GM21528 (cell line): ENCODE measurements around the gene PITPNC1.
"Not testable (repeated sequence)": the region's sequence is repeated elsewhere in the genome, so short reads cannot be mapped to it uniquely, and the experiment has no call there.

Experiments
- ATAC-seq: cut with Tn5 transposase; IDR thresholded peaks from one replicate; pipeline ENCODE4 v1.9.1; 2021; ENCODE audit warnings: mild to moderate bottlenecking, moderate library complexity; ENCODE audit not compliant: unreplicated experiment, low FRiP score

PITPNC1 gene

GRCh38 chr17:67605256-67605912, 228.3 kb downstream of the PITPNC1 start:
- no peak for ATAC-seq

GRCh38 chr17:67606471-67606870, 229.4 kb downstream of the PITPNC1 start:
- no peak for ATAC-seq

GRCh38 chr17:67606896-67607604, 230.0 kb downstream of the PITPNC1 start:
- no peak for ATAC-seq

- no peak for ATAC-seq
Measured at GRCh38 chr17:67610061-67610460, 233.0 kb downstream of the PITPNC1 start.

- no peak for ATAC-seq
Measured at GRCh38 chr17:67613961-67614360, 236.9 kb downstream of the PITPNC1 start.

- no peak for ATAC-seq
Measured at GRCh38 chr17:67615011-67615561, 238.0 kb downstream of the PITPNC1 start.

GRCh38 chr17:67615736-67616135, 238.7 kb downstream of the PITPNC1 start:
- ATAC-seq, result no peak

GRCh38 chr17:67617304-67617899, 240.3 kb downstream of the PITPNC1 start:
- ATAC-seq, result no peak

- no peak for ATAC-seq
Measured at GRCh38 chr17:67619555-67619954, 242.5 kb downstream of the PITPNC1 start.

- no peak for ATAC-seq
Measured at GRCh38 chr17:67620088-67620487, 243.0 kb downstream of the PITPNC1 start.

- ATAC-seq, result no peak
Measured at GRCh38 chr17:67620636-67621035, 243.6 kb downstream of the PITPNC1 start.

- ATAC-seq, result no peak
Measured at GRCh38 chr17:67623767-67624166, 246.7 kb downstream of the PITPNC1 start.

- no peak for ATAC-seq
Measured at GRCh38 chr17:67624886-67625656, 248.0 kb downstream of the PITPNC1 start.

- ATAC-seq, result no peak
Measured at GRCh38 chr17:67625971-67626370, 248.9 kb downstream of the PITPNC1 start.

- ATAC-seq, result no peak
Measured at GRCh38 chr17:67628580-67629013, 251.5 kb downstream of the PITPNC1 start.

GRCh38 chr17:67629971-67630320, 252.9 kb downstream of the PITPNC1 start:
- ATAC-seq, result no peak

GRCh38 chr17:67630836-67631235, 253.8 kb downstream of the PITPNC1 start:
- not testable (repeated sequence) for ATAC-seq

GRCh38 chr17:67632141-67632540, 255.1 kb downstream of the PITPNC1 start:
- ATAC-seq, result no peak

- ATAC-seq, result no peak
Measured at GRCh38 chr17:67633751-67634211, 256.7 kb downstream of the PITPNC1 start.

GRCh38 chr17:67635681-67636080, 258.6 kb downstream of the PITPNC1 start:
- ATAC-seq, result no peak

GRCh38 chr17:67636312-67636711, 259.2 kb downstream of the PITPNC1 start:
- no peak for ATAC-seq
